ENCODE measurements around the gene APBA1. TPM values are rescaled to one million over a fixed set of nuclear protein-coding genes. Genes with fewer than 3 reads are reported as not detected.

APBA1 gene
- total RNA-seq, 1 experiment from 2014 or later: 1.2 TPM

GRCh38 chr9:69400470-69400869 lies 271.7 kb downstream of the APBA1 start:
- DNase-seq (ENCODE audit: low read depth): no peak

DNA sequence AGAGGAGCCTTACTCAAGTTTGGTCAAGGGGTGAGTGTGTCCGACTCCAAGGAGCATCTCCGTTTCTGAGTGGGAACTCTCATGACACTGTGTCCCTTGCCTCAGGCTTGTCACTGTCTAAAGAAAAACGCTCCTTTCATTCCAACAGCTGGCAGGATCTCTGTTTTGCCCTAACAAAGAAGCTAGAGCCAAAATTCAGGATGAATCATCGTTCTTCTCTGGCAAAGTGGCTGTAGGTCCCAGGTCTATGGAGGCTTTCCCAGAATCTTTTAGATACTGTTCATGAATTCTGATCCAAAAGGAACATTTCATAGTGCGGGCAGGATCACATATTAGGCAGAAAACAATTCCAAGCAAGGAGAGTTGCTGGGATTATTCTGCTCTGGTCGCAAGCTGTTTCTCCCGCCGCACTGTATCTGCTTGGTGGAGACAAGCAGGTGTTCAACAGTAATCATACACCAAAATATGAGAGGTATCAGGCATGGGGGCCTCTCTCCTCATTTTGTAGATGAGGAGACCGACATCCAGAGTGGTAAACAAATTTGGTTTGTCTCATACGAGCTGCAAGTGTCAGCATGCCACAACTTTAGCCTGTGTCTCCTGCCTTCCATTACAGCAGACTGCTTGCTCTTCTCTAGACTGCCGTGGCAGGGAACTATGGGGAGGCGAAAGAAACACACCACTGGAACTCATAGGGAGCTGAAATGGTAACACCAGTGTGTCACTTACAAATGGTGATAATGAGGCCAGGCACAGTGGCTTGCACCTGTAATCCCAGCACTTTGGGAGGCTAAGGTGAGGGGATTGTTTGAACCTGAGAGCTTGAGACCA lies 274.6 kb downstream of the APBA1 start:
- peak; percentile 41 for DNase-seq (ENCODE audit: low read depth)

DNA sequence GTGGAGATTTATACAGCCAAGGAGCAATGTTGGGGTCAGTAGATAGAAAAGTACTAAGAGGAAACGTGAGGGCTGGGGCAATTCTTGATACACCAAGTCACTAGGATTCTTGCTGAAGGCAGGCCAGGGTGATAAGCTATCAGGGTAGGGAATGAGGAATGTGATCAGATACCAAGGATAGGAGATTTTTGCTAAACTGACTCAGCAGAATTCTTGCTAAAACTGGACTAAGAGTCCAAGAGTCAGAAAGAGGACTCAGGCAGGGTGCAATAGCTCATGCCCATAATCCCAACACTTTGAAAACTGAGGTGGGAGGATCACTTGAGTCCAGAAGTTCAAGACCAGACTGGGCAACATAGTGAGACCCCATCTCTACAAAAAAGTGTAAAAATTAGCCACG lies 275.4 kb downstream of the APBA1 start:
- no peak for DNase-seq (ENCODE audit: low read depth)

GRCh38 chr9:69395718-69396117 lies 276.5 kb downstream of the APBA1 start:
- no peak for DNase-seq (ENCODE audit: low read depth)

GRCh38 chr9:69393425-69393824 lies 278.7 kb downstream of the APBA1 start:
- DNase-seq (ENCODE audit: low read depth): no peak

DNA sequence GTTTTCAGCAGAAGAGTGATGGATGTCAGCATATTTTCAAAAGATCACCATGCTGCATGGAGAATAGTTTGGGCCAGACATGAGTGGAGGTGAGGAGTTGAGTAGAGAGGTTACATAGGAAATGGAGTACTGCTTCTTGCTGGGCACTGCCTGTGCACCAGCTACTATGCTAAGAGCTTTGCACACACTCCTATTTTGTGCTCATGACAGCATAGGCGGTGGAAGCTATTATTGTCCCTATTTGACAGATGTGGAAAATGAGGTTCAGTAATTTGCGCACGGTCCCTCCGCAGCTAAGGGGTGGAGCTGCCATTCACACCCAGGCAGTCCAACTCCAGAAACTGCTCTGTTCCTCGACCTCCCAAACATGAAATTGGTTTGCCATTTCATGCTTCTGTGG lies 279.3 kb downstream of the APBA1 start:
- DNase-seq (ENCODE audit: low read depth): no peak

- DNase-seq (ENCODE audit: low read depth): no peak
Observed at GRCh38 chr9:69391946-69392345, 280.2 kb downstream of the APBA1 start.

DNA sequence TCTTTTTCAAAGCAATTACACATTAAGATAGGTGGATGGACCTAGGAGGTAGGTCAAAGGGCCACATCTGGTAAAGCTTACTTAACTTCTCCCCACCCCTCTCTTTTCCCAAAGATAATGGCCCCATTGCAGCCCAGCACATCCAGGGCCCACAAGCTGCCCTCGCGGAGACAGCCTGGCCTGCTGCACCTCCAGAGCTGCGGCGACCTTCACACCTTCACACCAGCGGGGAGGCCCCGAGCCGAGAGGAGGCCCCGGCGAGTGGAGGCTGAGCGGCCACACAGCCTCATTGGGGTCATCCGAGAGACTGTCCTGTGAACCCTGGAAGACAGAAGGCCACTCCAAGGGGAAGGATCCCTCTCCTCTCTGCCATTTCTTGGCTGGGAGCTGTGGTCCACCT lies 280.7 kb downstream of the APBA1 start:
- no peak for DNase-seq (ENCODE audit: low read depth)

DNA sequence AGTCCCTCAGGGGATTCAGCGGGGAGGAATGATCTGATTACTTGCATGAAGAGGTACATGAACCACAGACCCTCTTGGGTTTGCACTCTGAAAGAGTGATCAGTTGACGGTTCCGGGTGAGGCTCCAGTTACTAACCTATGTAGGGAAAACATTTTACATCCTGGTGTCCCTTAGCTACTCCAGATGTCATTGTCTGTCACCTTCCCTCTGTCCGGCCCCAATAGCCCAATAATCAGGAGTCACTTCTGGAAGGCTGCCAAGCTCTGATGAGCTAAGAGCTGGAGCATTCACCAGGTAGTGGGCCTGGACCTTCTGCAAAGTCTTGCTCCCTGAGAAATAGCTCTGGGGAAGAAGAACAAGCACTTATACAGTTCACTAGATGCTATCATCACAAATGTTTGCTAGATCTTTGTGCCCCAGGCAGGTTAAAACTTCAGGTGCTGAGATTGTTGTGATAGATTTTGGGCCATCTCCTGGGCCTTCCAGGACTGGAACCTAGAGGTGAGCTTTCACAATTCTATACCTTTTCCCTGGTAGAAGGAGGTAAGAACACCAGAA lies 282.7 kb downstream of the APBA1 start:
- no peak for DNase-seq (ENCODE audit: low read depth)

GRCh38 chr9:69388596-69388995 lies 283.6 kb downstream of the APBA1 start:
- DNase-seq (ENCODE audit: low read depth): no peak

DNA sequence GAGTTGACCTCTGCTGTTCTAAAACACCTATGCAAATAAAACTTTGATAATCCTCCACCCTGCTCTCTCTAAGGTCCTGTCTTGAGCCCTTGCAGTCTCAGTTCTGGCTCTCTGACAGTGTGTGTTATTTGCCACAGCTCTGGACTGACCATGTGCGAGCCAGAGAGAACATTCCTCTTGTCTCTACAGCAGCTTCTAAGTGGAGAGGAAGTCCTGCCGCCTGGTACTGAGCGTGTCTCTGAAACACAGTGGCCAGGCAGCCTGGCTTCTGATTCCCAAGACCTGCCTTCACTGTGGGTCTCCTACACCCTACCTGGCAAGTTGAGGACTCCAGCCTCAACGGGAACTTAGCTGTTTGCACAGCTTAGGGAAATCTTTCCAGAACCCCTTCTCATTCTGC lies 285.5 kb downstream of the APBA1 start:
- no peak for DNase-seq (ENCODE audit: low read depth)

DNA sequence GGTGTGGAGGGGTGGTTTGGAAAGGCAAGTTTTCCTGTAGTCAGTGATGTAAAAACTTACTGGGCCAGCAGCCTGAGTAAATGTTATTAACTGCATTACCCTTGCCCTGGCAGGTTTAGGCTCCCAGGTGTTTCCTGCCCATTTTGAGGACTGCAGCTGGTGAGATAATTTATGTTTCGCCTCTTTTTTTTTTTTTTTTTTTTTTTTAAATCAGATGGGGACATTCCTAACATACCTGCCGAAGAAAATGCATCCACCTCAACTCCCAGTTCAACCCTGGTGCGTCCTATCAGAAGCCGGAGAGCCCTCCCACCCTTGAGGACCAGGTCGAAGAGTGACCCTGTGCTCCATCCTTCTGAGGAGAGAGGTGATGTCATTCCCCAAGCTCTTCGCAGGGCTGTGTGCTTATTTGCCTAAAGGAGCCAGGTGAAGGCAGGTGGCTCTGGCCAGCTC lies 286.6 kb downstream of the APBA1 start:
- no peak for DNase-seq (ENCODE audit: low read depth)

DNA sequence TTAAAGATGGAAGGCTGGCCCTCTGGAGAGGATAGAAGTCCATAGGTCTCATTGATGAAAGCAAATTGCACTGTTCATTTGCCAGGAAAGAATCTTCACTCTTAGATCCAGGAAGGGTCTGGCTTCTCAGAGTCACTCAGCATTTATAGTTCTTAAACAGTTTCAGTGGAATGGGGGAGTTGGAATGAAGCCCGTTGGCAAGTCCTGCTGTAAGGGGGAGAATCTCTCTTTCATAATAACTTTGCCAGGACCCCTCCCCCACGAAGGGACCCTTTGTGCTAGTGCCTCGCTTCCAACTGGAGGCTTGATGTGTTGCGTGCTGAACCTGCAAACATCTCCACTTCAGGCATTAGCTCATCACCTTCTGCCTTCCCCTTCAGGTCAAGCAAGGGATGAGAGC lies 290.0 kb downstream of the APBA1 start:
- DNase-seq (ENCODE audit: low read depth): no peak

- DNase-seq (ENCODE audit: low read depth): peak; percentile 39
Observed at GRCh38 chr9:69380811-69381210, 291.4 kb downstream of the APBA1 start.

DNA sequence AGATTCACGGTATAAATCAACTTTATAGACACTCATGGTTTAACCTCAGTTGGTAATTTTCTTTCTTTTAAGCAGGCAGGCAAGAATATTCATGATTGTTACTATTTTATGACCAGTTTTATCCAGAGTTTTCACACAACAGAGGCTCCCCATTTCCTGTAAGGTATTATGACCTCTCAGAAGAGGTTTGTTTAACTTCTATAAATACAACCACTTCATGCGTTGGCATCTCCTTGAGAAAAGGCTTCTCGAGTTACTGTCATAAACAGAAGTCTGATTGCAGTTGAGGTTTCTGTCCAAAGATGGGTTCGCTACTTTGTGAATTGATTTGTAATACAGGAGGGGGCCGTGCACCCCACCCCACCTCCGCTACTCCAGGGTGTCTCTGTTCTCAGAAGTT lies 291.9 kb downstream of the APBA1 start:
- peak; percentile 27 for DNase-seq (ENCODE audit: low read depth)

GRCh38 chr9:69379270-69379982 lies 292.7 kb downstream of the APBA1 start:
- DNase-seq (ENCODE audit: low read depth): peak; percentile 65

DNA sequence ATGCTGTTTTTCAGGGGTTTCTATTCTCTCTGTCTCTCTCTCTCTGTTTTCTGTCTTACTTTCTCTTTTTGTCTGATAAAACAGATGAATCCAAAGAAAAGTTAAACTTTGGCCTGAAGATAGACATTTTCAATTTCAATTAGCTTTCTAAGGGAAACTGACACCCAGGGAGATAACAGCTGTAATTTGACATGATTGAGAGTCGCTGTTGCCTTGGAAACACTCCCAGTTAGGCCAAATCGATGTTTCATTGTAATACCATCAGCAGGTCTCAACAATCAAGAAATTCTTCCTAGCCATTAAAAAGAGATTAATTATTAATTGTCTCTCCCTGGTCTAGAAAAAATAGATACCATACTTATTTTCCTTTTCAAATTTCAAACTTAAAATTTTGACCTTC lies 294.2 kb downstream of the APBA1 start:
- no peak for DNase-seq (ENCODE audit: low read depth)

Other genes with a start within 250 kb of the APBA1 start
- 42.4 and 63.3 TPM in 2 replicates for gene PTAR1, start 87.6 kb upstream of the APBA1 start, total RNA-seq (2014; rRNA removed; shearing (Covaris generic))
- not detected in 2 replicates for gene CFAP95, start 148.4 kb upstream of the APBA1 start, total RNA-seq (2014; rRNA removed; shearing (Covaris generic))